Astrocyte of the spinal cord (primary cell): ENCODE measurements around the gene IL2RG.

Experiments
- DNase-seq: peaks from one replicate; pipeline ENCODE4 v3.0.0; 2011; ENCODE audit warnings: low read depth, low spot score
- H3K4me3 ChIP-seq: 2 replicates; pipeline ENCODE4 v1.5.1; 2011; ENCODE audit warnings: low read depth, mild to moderate bottlenecking, low read length, moderate library complexity
- in situ Hi-C: cut with HindIII; loops from 2 replicates; pipeline ENCODE4 v1.10.0; 2017; ENCODE audit warnings: low sequenced_read_pairs
- TF ChIP-seq, protein P1 (sequence below): IDR thresholded peaks from 2 replicates; pipeline ENCODE4 v1.5.1; 2012; ENCODE audit warnings: low read depth, mild to moderate bottlenecking, low read length, inconsistent platforms

IL2RG gene

DNA sequence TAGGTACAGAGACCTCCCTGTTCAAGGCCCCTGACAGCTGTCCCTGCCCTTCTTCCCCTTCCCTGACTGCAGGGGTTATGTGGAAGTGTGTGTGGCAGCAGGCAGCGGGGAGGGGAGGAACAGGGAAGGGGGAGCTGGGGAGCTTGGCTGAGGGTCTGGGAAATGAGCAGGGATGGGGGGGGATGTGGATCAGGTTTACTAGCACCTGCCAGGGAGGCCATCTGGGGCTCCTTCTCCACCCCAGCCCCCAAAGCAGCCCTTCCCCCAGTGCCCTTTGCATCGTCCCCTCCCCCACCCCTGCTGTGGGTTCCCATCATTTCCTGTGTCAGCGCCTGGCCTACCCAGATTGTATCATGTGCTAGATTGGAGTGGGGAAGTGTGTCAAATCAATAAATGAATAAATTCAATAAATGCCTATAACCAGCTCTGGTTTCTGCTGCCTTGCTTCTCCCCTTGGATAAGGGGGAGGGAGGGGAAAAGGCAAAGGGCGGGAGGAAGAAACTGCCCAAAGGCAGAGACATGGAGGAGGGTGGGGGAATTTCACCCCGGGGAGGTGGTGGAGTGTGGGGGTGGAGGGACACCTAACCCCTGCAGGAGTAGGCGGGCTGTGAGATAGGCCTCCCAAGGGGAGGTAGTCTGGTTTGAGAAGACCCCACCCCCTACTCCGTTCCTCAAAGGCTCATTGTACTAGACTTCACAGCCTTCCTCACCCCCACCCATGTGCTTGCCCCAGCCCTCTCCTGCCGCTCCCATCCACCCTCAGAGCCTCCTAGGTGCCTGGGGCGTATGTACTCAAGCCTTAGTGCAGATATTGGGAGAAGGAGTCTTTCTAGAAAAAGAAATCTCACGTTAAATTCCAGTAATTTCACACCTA lies 8.0 kb downstream of the IL2RG start:
- H3K4me3 ChIP-seq, result no peak overlapping the region
- DNase-seq, result no peak
- TF ChIP-seq, protein P1, sequence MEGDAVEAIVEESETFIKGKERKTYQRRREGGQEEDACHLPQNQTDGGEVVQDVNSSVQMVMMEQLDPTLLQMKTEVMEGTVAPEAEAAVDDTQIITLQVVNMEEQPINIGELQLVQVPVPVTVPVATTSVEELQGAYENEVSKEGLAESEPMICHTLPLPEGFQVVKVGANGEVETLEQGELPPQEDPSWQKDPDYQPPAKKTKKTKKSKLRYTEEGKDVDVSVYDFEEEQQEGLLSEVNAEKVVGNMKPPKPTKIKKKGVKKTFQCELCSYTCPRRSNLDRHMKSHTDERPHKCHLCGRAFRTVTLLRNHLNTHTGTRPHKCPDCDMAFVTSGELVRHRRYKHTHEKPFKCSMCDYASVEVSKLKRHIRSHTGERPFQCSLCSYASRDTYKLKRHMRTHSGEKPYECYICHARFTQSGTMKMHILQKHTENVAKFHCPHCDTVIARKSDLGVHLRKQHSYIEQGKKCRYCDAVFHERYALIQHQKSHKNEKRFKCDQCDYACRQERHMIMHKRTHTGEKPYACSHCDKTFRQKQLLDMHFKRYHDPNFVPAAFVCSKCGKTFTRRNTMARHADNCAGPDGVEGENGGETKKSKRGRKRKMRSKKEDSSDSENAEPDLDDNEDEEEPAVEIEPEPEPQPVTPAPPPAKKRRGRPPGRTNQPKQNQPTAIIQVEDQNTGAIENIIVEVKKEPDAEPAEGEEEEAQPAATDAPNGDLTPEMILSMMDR, result no peak
- in situ Hi-C loops, result no loop called here

DNA sequence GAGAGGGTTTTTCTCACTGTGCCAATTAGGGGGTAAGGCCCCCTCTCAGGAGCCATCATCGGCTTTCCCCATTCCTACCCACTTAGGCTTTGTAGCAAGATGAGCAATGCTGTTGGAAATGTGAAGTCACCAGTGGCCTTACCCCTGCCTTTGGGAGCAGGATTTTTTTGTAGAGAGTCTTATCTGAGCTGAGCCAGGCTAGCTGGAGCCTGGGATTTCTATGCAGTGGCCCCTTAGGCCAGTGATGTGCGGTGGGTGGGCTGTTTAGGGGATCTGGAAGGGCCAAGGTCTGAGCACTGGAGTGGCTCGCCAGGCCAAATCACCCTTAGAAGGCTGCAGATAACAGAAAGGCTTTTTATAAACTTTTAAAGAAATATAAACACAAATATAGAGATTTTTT lies 9.1 kb downstream of the IL2RG start:
- in situ Hi-C loops, result no loop called here
- no peak overlapping the region for H3K4me3 ChIP-seq
- TF ChIP-seq, protein P1, result no peak

DNA sequence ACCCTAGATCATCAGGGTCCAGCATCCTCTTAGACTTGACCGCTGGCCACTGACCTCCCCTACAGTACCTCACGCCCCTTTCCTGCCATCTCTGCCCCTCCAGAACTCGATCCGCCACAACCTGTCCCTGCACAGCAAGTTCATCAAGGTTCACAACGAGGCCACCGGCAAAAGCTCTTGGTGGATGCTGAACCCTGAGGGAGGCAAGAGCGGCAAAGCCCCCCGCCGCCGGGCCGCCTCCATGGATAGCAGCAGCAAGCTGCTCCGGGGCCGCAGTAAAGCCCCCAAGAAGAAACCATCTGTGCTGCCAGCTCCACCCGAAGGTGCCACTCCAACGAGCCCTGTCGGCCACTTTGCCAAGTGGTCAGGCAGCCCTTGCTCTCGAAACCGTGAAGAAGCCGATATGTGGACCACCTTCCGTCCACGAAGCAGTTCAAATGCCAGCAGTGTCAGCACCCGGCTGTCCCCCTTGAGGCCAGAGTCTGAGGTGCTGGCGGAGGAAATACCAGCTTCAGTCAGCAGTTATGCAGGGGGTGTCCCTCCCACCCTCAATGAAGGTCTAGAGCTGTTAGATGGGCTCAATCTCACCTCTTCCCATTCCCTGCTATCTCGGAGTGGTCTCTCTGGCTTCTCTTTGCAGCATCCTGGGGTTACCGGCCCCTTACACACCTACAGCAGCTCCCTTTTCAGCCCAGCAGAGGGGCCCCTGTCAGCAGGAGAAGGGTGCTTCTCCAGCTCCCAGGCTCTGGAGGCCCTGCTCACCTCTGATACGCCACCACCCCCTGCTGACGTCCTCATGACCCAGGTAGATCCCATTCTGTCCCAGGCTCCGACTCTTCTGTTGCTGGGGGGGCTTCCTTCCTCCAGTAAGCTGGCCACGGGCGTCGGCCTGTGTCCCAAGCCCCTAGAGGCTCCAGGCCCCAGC lies 10.5 kb downstream of the IL2RG start:
- TF ChIP-seq, protein P1, result no peak
- H3K4me3 ChIP-seq, result no peak overlapping the region
- in situ Hi-C loops, result no loop called here
- DNase-seq, result no peak

More for the DNA sequence above, 9.1 kb downstream of the IL2RG start:
- no peak for DNase-seq

DNA sequence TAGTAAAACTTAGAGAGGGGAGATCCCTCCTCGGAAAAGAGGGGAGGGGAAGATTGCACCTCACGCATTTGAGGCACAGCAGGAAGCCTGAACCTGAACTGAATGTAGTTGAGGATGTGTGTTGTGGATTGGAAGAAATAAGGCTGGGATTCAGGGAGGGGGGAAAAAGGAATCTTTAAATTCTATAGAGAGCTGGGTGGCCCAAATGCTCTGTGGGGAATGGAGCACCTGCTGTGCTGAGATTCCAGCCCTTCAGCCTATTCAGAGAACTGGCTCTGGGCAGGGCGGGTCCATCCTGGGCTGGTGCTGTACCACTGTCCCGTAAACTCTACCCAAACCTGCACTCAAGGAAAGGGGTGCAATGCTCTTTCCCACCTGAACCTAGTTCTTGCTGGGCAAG lies 11.6 kb downstream of the IL2RG start:
- TF ChIP-seq, protein P1, result no peak
- no peak for DNase-seq
- H3K4me3 ChIP-seq, result no peak overlapping the region
- in situ Hi-C loops, result no loop called here

DNA sequence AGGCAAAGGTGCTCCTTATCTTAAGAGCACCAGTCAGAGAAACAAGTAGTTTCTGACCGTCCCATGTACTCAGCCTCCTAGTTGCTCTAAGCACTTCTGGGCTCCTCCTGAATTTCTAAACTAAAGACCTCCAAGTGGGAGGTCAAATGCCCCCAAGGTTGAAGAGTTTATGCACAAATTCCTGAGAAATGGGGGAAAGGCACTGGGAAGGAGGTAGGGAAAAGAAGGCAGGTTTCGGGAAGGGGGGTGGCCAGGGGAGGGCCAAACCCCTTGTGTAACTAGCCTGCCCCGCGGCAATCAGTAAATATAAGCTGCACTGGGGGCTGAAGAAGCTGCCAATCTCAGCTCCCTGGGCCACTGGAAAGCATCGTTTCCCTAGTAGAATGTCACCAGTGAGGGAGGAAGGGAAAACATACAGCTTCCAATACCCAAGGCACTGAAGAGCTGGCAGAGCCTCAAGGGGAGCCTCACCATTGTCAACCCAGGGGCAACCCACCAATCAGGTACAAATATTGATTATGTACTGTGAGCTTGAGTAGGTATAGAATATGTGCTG lies 12.3 kb downstream of the IL2RG start:
- in situ Hi-C loops, result no loop called here
- TF ChIP-seq, protein P1, result no peak
- no peak for DNase-seq
- no peak overlapping the region for H3K4me3 ChIP-seq

DNA sequence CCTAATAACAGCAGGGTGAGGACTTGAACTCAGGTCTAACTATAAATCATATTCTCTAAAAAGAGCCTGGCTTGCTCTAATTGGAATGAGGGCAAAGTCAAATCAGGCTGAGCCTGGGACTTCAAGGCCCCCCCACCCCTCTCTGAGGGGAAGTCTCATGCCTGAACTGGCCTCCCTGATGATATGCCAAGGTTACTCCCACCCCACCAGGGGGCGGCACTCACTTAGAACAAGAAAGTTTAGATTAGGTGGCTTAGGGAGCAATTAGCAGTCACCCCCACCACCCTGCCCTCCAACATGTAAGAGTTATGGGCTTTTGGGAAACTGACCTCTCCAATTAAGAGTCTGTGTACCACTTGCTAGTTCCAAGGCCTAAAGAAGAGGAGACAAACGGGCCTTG lies 13.1 kb downstream of the IL2RG start:
- in situ Hi-C loops, result no loop called here
- TF ChIP-seq, protein P1, result peak; percentile 45
- H3K4me3 ChIP-seq, result no peak overlapping the region
- DNase-seq, result peak; percentile 29
